ENCODE measurements around the gene ISCA1.

The ISCA1 gene

DNA sequence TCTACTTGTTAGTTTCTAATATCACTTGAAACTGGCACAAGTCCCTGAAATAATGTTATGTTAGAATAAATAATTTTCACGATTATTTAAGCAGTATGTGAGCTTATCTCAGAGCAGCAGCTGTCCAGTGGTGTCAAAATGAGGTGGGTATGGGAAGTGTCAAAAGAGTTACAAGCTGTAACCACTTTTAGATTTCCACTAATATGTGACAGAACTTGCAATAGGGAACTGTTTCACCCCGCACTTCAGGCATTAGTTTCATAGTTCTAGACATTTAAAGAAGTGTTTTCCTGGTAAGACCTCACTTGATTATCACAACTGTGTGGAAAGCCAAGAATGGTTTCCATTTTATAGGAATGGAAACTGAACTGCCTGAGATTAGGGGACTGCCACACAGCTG, 2.9 kb upstream of the ISCA1 start:
- no peak for DNase-seq (ENCODE audit: low read depth)

DNA sequence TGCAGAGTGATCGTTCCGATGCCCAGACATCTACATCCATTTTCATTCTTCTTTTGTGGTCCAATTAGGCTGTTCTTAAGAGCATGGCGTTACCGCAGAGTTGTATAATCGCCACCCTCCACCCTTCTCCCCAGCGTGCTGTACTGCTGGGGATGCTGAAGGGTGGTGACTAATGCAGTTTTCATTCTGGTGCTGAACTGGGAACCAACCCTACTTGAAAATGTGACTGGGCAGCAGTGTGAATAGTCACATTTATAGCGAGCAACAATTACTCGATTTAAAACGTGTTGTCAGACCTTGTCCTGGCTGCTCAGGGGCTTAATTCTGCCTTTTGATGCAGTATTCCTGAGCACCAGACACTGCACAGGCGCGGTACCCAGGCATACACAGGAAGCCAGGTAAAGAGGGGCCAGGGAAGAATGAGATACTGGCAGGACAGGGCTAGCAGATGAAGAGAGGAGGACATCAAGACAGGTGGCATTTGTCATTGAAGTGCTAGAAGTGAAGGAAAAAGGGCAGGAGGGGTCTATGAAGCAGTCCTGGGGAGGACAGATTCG, 719 bp upstream of the ISCA1 start:
- DNase-seq (ENCODE audit: low read depth): no peak

DNA sequence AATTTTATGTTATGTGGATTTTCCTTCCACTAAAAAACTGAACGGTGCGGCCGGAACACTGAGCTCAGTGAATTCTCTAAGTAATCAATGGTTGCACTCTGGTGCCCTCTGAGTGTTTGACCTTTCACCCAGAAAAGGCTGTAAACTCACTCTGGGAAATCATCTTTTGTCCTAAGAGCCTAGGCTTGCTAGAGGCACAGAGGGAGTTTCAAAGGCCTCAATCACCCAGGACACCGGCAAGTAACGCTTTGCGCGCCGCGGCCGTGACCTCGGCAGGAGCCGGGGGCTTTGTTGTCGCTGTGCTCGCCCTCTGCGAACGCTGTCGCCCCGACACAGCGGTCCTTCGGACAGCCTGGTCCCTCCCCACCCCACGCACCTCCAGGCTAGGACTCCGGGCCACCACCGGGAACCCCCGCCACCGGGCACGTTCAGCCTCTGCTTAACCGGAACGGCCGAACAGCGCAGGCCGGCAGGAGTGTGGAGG, 703 bp downstream of the ISCA1 start:
- DNase-seq (ENCODE audit: low read depth): no peak

DNA sequence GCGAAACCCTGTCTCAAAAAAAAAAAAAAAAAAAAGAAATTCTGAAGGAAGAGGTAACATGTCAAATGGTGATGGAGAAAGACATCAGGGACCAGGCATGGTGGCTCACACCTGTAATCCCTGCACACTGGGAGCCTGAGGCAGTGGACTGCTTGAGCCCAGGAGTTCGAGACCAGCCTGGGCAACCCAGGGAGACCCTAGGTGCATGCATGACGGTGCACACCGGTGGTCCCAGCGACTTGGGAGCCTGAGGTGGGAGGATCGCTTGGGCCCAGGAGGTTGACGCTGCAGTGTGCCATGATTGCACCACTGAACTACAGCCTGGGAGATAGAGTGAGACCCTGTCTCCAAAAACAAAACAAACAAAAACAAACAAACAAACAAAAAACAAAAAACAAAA, 1.8 kb downstream of the ISCA1 start:
- DNase-seq (ENCODE audit: low read depth): no peak

DNA sequence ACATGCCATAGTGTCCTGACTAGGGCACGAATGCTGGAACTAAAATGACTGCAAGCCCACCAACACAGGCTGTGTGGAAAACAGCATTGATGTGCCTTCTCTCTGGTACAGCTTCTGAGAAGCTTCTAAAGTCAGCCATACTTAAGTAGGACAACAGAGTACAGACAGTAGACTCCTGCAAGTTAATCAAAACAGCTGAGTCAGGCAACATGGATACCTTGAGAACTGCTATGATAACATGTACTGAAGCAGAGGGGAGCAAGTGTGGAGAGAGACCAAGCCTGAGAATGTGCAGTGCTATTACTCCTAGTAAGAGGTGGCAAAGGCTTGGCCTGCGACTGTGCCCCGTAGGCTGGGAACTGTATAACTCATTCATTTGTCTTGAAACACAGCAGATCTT, 2.5 kb downstream of the ISCA1 start:
- no peak for DNase-seq (ENCODE audit: low read depth)

DNA sequence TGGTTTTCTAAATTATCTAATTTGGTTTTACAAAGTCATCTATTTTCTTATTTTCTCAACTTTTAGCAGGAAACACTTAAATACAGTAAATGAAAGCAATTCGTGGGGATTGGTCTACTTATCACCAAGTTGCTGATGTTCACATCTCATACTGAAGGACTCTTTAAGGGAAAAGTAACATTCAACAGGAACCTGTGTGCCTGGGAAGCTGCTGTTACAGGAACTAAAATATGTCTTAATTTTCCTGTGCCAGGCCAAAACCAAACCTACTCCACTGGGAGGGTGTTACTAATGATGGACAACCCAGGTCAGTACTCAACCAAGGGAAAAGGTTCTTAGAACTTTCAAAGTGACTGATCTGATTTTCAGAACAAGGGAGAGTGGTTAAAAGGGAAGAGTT, 5.3 kb downstream of the ISCA1 start:
- DNase-seq (ENCODE audit: low read depth): no peak

DNA sequence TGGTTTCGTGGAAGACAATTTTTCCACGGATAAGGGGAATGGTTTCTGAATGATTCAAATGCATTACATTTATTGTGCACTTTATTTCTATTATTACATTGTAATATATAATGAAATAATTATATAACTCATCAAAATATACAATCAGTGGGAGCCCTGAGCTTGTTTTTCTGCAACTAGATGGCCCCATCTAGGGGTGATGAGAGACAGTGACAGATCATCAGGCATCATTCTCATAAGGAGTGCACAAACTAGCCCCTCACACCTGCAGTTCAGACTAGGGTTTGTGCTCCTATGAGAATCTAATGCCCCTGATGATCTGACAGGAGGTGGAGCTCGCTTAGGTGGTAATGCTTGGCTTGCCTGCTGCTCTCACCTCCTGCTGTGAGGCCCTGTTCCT, 6.4 kb downstream of the ISCA1 start:
- no peak for DNase-seq (ENCODE audit: low read depth)

DNA sequence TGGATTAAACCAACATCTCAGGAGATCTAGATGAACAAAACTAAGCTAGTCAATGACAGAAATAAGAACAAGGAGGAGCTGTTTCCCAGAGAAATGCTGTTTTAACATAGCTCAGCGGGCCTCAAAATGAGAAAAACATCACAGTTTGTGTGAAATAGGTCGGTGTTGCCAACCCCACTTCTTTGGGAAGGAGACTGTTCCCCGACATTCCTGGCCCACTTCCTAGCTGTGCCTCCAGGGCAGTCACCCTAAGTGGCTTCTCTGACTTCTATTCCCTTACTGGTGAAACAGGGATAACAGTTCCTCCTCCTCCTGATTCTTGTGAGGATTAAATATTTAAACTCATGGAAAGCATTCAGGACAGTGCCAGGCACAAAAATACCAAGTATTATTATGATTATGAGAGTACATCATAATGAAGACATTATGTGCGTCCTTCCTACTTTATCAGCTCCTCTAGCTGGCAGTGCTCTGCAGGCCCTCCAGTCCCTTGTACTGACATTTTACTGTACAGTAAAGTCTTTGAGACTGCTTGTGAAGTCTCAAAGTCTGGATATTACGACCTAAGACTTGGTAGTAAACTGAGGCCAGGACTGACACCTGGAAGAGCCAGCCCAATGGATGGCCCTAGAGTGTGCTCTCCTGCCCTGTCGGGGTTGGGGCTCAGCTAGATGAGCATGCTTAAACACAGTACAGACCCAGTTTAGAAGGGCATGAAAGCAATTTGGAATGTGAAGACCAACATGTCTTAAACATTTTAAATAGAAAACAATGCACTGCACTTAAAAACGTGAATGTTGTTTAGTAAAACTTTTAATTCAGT, 7.3 kb downstream of the ISCA1 start:
- no peak for DNase-seq (ENCODE audit: low read depth)

DNA sequence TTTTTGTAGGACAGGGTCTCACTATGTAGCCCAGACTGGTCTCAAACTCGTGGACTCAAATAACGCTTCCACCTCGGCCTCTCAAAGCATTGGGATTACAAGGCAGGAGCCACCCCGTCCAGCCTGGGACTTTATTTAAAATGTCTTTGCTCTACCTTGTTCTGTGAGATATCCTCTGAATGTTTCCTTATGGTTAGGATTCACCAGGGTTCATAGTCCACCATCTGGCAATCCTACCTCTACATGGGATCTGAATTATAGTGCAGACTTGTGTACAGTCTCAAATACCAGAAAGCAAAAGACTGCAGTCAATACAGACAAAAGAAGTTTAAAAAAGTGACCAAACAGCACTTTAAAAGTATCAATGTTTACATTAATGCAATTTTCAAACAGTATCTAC, 10.1 kb downstream of the ISCA1 start:
- no peak for DNase-seq (ENCODE audit: low read depth)

DNA sequence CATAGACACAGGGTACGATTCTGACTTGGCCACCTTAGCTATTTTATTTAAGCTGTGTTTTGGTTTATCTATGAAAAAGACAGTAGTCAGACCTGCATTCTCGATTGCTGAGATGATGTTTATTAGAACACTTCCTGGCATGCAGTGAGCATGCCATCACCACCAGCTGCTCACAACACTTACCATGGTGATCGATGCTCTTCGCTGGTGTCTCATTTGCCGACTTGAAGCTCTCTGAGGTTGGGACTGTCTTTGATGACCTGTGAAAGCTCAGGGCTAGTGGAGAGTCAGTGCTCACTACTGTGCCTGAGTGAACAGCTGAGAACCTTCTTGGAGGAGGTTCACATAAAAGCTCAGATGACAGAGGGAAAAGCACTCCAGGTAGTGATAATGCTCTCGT, 18.5 kb downstream of the ISCA1 start:
- no peak for DNase-seq (ENCODE audit: low read depth)

DNA sequence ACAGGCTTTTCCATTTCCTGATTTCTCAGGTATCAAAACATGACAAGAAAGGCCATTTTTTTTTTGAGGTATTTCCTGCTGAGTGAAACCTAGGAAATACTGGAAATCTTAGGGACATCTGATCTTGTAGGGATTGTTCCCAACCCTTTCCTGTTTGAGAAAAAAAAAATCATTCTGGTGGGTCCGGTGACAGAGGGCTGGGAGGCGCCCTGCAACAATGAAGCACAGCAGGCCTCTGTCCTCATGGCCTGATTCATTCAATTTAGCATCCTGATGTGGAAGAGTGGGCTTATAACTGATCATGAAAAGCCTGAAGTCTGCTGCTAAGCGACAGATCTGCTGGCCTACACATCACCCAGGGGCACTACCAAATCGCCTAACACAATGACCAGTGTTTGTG, 19.8 kb downstream of the ISCA1 start:
- no peak for DNase-seq (ENCODE audit: low read depth)

DNA sequence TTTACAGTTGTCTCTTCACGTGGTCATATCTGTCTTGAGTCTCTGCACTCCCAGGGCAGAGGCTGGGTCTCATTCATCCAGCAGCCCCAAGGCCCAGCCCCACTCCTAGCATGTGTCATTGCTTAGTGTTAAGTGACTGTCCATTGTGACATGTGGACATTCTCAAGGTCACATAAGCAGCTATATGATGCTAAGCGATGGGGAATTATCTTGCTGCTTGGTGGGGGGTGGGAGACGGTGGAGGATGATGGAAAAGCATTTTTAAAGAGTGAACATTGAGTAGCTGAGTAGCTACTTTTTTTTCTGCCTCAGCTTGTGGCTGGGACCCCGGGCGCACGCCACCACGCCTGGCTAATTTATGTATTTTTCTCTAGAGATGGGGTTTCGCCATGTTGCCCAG, 22.8 kb downstream of the ISCA1 start, which contains the start of gene C9orf153:
TSS of gene C9orf153 (minus strand) at position 101 of the 400 bp plus-strand sequence. CDS start 30,054 bp downstream, outside the sequence.
- no peak for DNase-seq (ENCODE audit: low read depth)

DNA sequence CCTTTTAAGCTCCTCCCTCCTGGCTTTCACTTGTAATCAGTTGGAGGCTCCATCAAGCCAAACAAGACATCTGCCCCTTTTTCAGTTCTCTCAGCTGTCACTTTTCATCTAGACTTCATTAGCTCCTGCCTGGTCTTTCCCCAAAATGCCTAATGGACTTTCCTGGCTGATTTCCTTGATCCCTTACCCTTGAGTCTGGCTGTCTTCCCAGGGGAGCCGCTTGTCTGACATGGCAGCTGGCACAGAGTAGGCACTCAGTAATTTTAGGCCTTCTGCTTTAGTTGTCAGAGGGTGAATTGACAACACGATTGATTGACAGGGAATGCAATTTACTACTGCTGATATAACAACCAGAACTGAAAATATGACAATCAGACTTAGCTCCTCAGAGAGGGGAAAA, 24.9 kb downstream of the ISCA1 start:
- DNase-seq (ENCODE audit: low read depth): no peak

DNA sequence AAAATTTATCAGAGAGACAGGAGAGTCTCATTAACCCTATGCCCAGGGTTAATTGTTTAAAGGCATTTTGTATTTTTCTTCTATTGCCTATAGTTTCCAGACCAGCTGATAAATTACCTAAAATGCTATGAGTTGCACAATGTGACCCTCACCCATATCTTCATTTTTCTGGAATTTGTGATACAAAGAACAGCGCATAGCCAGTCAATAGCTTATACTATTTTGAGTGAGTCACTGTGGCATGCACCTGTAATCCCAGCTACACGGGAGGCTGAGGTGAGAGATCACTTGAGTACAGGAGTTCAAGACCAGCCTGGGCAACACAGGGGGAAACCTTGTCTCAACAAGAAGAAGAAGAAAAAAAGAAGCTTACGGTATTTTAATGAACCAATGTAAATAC, 25.7 kb downstream of the ISCA1 start:
- DNase-seq (ENCODE audit: low read depth): no peak

DNA sequence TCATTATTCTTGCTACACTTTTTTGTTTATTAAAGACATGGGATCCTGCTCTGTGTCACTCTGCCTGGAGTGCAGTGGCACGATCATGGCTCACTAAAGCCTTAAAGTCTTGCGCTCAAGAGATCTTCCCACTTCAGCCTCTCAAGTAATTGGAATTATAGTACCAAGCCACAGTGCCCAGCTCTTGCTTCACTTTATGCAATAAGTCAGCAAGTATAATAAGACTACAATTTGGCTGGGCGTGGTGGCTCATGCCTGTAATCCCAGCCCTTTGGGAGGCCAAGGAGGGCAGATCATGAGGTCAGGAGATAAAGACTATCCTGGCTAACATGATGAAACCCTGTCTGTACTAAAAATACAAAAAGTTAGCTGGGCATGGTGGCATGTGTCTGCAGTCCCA, 28.8 kb downstream of the ISCA1 start:
- no peak for DNase-seq (ENCODE audit: low read depth)

DNA sequence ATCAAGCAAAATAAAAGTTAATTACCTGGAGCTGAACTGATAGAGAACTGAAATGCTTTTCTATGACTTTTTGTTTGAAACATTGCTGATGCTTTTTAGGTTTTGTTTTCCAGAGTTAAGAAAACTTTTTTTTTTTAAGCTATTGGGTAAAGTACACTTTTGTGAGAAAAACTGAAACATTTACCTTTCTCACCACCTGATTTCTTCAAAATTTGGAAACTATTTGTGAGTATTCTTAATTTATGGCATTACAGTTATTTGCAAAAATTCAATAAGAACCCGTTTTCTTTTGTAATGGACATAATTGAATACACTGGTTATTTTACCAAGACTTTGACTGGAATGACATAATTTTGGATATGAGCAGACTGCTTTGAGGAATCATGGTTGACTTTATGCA, 29.5 kb downstream of the ISCA1 start:
- DNase-seq (ENCODE audit: low read depth): no peak

DNA sequence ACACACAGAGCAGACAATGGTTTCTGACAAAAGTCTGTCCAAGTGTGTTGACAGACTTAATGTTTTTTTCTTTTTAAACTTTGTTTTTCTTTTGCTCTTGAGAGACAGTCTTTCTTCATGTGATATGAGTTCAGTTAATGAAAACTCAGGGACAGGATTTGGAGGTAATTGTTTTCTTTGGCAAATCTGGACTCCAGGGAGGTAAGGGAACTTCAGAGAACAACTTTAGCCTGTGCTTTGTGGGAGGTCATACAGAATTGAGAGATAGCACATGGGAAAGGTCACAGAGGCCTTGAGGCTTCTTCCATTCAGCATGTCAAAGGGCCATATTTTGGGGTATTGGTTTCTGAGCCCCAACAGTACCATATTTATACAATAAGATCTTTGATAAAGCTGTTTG, 32.2 kb downstream of the ISCA1 start:
- DNase-seq (ENCODE audit: low read depth): no peak

DNA sequence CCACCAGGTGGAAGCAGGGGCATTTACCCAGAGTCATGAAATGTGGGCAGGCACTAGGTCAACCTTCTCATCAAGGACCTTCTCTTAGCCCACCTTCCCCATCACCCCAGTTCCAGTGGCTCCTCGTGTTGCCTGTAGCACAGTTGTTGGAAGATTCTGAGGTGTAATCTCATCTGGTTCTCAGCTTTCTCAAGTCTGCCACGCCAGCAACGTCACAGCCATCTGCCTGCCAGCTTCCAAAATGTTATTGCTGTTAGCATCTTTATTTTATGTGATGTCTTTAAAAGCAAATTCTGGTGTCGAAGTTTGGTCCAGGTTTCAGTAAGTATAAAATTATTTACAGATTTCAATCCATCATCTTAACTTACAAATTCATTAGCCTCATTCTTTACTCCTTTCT, 33.6 kb downstream of the ISCA1 start:
- no peak for DNase-seq (ENCODE audit: low read depth)

DNA sequence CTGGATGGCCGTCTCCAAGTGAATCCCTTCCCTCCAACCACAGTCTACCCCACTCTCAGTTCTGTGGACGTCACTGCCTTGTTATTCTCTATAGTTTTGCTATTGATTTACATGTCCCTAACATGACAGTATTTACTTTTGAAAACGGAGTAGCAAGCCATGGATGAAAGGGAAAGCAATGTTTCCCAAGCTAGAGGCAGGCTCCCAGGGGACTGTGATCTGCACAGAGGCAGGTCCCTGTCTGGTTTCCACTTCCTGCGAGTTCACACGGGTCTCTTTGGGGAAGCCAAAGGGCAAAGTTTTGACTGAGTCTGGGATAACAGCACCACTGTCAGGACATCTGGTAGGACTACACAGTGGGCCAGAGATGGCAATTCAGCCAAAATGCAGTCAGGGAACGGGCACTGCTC, 35.6 kb downstream of the ISCA1 start:
- DNase-seq (ENCODE audit: low read depth): no peak

DNA sequence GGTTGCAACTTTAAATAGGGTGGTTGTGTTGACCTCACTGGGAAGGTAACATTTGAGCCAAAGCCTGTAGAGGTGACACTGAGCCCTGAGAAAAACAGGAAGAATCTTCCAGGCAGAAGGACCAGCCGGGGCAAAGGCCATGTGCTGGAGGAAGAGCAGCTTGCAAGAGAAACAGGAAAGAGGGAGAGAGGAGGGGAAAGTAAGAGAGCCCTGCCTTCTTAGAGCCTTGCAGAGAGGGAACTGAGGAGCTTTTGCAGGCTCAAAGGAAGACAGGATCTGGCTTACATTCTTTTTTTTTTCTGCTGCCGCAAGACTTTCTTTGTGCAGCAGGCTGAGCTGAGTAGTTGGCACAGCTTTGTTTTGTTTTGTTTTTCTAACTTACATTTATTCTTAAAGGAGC, 40.3 kb downstream of the ISCA1 start:
- DNase-seq (ENCODE audit: low read depth): no peak

DNA sequence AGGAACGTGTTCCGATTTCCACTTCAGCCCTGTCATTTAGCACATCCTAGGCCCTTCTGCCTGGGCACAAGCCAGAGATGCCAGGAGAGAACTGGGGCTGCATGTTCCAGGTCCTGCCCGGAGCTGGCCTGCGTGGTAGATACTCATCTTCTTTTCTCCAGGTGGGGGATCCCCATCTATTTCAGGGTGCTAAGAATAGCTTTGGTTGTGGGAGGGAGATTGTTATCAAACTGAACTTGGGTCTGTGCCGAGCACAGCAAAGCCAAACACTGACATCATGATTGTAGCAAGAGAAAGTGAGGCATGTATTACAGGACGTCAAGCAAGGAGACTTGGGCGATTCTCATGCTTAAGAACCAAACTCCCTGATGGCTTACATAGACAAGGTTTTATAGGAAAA, 41.1 kb downstream of the ISCA1 start:
- DNase-seq (ENCODE audit: low read depth): no peak

DNA sequence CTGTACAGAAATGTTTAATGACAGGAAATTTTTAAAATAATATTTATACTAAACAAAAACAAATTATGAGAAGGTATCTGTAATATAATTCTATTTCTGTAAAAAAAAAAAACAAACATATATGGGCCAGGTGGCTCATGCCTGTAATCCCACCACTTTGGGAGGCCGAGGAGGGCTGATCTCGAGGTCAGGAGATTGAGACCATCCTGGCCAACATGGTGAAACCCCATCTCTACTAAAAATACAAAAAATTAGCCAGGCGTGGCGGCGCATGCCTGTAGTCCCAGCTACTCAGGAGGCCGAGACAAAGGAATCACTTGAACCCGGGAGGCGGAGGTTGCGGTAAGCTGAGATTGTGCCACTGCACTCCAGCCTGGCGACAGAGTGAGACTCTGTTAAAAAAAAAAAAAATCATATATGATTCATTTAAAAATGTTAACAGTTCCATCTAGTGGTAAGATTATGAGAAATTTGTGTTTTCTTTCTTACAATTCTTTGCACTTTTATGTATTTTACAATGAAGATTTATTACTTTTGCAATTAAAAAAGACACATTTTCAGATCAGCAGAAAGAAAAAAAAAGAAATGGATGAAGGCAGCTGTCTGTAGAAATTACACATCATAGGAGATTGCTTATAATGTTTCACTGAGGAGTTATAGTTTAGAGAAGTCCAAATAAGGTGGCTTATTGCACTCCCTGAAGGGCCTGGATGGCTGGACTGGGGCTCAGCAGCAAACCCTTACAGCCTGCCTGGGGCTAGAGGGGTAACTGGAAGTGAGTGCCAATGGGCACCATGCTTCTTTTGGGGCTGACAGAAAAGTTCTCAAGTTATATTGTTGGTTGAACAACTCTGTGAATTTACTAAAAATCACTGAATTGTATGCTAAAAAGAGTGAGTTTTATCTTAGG, 43.2 kb downstream of the ISCA1 start:
- DNase-seq (ENCODE audit: low read depth): no peak

DNA sequence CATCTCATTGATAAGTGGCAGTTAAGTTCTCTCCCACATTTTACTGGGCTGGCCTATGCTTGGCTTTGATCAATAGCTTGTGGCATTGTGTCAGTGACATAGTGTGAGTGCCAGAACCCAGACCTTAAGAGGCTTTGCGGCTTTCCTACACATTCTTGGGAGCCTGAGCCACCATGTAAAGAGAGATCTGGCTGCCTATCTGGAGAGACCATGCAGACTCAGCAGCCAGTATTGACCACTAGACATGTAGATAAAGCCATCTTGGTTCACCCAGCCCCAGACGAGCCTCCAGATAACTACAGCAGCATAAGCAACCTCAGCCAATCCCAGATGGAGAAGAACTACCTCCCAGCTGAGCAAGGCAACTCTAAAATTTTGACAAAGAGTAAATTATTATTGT, 51.5 kb downstream of the ISCA1 start:
- no peak for DNase-seq (ENCODE audit: low read depth)
